ENCODE measurements around the gene RILPL2.

- no peak for TF ChIP-seq POLR2A (IDR thresholded peaks at IDR 0.05; ENCODE audit: low read length)
- no peak for TF ChIP-seq GATA1 (IDR thresholded peaks at IDR 0.05; ENCODE audit: low read depth, low read length)
Measured at GRCh38 chr12:123465084-123465483, 28.6 kb upstream of the RILPL2 start.

Measured in erythroblast (primary cell).